RWPE2 (cell line): ENCODE measurements around the gene STON2.

Source experiments
- ATAC-seq: fragments of 200-7000 bp; cut with Tn5 transposase; 3 replicates; pipeline ENCODE4 v1.9.1; 2021; ENCODE audit warnings: low read depth
- DNase-seq: peaks from one replicate; pipeline ENCODE4 v3.0.0-alpha.2; 2020; ENCODE audit warnings: low spot score
- H3K27ac ChIP-seq: fragments of 450-650 bp; 2 replicates; pipeline ENCODE4 v1.5.1; 2017; ENCODE audit warnings: mild to moderate bottlenecking; ENCODE audit not compliant: poor library complexity, severe bottlenecking
- H3K27me3 ChIP-seq: fragments of 250-450 bp; sonication (Bioruptor Pico); 2 replicates; pipeline ENCODE4 v1.5.1; 2021; ENCODE audit warnings: mild to moderate bottlenecking, moderate library complexity; ENCODE audit not compliant: insufficient read depth, poor library complexity, severe bottlenecking
- H3K36me3 ChIP-seq: fragments of 250-450 bp; sonication (Bioruptor Pico); 2 replicates; pipeline ENCODE4 v1.5.1; 2020; ENCODE audit warnings: low read depth, mild to moderate bottlenecking, moderate library complexity
- H3K4me1 ChIP-seq: fragments of 250-450 bp; sonication (Bioruptor Pico); 2 replicates; pipeline ENCODE4 v1.5.1; 2021; ENCODE audit warnings: mild to moderate bottlenecking, moderate library complexity; ENCODE audit not compliant: insufficient read depth, poor library complexity, severe bottlenecking
- H3K4me3 ChIP-seq: fragments of 250-450 bp; sonication (Bioruptor Pico); 2 replicates; pipeline ENCODE4 v1.5.1; 2021; ENCODE audit warnings: mild to moderate bottlenecking, moderate library complexity; ENCODE audit not compliant: severe bottlenecking
- H3K9me3 ChIP-seq: fragments of 250-450 bp; sonication (Bioruptor Pico); 2 replicates; pipeline ENCODE4 v1.5.1; 2021; ENCODE audit warnings: mild to moderate bottlenecking, moderate library complexity; ENCODE audit not compliant: severe bottlenecking
- TF ChIP-seq, protein P1 (sequence below): fragments of 450-650 bp; IDR thresholded peaks from one replicate; pipeline ENCODE4 v1.5.1; 2017; ENCODE audit warnings: mild to moderate bottlenecking, moderate library complexity; ENCODE audit not compliant: poor library complexity, severe bottlenecking

STON2 gene

DNA sequence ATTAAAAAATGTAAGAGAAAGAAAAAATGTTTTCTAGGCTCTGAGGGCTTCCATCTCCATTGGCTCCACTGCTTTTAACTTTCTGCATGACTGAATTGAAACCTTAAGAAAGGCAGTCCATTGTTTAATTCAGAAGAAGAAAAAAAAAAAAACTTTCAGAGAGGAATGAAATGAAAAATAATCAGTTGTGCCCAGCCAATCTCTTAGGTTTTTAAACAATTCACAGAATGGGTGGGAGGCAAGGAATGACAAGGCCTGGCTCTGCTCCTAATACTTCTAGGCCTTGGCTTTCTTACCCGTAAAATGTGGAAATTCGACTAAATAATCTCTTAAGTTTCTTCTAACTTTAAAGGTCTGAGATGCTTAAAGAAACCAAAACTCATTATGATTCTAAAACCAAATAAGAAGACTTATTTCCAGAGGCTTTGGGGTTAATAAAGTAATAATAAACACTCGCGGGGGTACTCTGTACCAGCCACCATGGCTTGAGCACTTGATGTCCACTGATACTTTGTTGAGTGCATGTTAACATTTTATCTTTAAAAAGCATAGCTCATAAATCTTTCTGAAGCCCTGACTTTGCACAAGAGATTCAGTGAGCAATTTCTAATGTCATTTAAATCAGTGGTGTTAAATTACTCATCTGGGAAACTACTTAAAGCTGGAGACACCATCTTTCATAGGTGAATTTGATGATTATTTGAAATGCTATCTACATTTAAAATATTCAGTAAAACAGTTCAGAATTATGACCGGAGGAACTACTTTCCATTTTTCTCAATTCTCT is 49.6 kb downstream of the STON2 start:
- no peaks in the 10 kb centered on the region for H3K9me3 ChIP-seq
- no peak overlapping the region for H3K27ac ChIP-seq
- H3K36me3 ChIP-seq: no peaks in the 10 kb centered on the region
- DNase-seq (no peak), ATAC-seq (no peak)
- TF ChIP-seq, protein P1, sequence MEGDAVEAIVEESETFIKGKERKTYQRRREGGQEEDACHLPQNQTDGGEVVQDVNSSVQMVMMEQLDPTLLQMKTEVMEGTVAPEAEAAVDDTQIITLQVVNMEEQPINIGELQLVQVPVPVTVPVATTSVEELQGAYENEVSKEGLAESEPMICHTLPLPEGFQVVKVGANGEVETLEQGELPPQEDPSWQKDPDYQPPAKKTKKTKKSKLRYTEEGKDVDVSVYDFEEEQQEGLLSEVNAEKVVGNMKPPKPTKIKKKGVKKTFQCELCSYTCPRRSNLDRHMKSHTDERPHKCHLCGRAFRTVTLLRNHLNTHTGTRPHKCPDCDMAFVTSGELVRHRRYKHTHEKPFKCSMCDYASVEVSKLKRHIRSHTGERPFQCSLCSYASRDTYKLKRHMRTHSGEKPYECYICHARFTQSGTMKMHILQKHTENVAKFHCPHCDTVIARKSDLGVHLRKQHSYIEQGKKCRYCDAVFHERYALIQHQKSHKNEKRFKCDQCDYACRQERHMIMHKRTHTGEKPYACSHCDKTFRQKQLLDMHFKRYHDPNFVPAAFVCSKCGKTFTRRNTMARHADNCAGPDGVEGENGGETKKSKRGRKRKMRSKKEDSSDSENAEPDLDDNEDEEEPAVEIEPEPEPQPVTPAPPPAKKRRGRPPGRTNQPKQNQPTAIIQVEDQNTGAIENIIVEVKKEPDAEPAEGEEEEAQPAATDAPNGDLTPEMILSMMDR: no peak
- no peaks in the 10 kb centered on the region for H3K27me3 ChIP-seq
- peaks cover 6% of the 10 kb centered on the region for H3K4me1 ChIP-seq
- H3K4me3 ChIP-seq: no peak overlapping the region

DNA sequence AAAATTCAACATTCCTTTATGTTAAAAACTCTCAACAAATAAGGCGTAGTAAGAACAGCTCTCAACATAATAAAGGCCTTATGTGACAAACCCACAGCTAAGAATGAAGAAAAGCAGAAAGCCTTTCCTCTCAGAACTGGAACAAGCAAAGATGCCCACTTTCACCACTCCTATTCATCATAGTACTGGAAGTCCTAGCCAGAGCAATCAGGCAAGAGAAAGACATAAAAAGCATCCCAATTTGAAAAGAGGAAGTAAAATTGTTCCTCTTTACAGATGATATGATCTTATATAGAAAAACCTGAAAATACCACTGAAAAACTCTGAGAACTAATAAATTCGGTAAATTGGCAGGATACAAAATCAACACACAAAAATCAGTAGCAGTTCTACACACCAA is 52.1 kb downstream of the STON2 start:
- TF ChIP-seq, protein P1: no peak
- no peak overlapping the region for H3K27ac ChIP-seq
- H3K27me3 ChIP-seq: no peaks in the 10 kb centered on the region
- no peaks in the 10 kb centered on the region for H3K9me3 ChIP-seq
- no peaks in the 10 kb centered on the region for H3K36me3 ChIP-seq
- no peak overlapping the region for H3K4me3 ChIP-seq
- peaks cover 6% of the 10 kb centered on the region for H3K4me1 ChIP-seq
- ATAC-seq (no peak), DNase-seq (no peak)

DNA sequence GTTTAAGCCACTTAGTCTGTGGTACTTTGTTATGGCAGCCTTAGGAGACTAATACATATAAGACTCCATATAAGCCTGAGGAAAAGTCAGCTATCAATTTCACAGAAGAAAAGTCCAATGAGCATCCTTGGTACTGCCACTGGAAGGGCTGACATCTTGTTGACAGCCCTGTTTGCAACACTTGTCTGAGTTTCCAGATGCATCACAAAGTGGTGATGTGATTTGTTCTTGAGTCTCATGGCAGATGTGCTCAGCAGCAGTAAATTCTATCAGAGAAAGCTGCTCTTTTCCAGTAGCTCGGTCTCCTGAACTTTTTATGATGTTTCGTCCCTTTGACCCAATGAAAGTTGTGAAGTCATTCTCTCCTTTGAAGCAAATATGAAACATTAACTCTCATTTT is 54.3 kb downstream of the STON2 start:
- DNase-seq: no peak
- no peak for ATAC-seq
- Histone ChIP-seq H3K9me3 (no peaks in the 10 kb centered on the region), H3K27me3 (no peaks in the 10 kb centered on the region), H3K4me3 (no peak overlapping the region), H3K36me3 (no peaks in the 10 kb centered on the region), H3K4me1 (peaks cover 6% of the 10 kb centered on the region), H3K27ac (no peak overlapping the region)
- TF ChIP-seq, protein P1: no peak

DNA sequence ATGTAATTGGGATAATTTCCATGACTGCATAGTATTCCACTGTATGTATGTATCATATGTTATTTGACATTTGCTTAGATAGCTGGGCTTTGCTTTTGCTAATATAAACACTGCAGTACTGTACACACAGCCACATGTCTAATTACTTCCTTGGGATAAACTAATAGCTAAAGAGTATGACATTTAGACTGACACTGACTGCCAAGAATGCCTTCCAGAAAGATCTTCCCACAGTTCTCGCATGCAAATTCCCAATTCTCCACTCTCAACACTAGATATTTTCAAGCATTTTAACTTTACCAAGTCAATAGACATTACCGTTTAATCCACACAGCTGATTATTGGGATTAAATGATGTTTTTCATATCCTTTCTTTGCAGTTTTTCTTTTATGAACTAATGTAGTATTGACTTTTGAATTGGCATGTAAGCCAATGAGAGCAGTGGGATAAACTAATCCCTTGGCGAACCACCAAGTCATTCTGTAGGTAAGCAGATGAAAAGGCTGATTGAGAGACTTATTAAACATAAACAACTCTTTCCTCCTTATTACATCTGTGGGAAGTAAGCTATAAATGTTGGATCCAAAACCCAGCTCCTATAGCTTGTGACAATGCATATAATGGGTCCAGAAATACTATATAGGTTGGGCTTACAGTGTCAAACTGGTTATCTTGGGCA is 55.5 kb downstream of the STON2 start:
- TF ChIP-seq, protein P1: no peak
- Histone ChIP-seq H3K27ac (no peak overlapping the region), H3K4me1 (peaks cover 6% of the 10 kb centered on the region), H3K36me3 (no peaks in the 10 kb centered on the region), H3K9me3 (no peaks in the 10 kb centered on the region), H3K27me3 (no peaks in the 10 kb centered on the region), H3K4me3 (no peak overlapping the region)
- ATAC-seq: no peak
- no peak for DNase-seq

DNA sequence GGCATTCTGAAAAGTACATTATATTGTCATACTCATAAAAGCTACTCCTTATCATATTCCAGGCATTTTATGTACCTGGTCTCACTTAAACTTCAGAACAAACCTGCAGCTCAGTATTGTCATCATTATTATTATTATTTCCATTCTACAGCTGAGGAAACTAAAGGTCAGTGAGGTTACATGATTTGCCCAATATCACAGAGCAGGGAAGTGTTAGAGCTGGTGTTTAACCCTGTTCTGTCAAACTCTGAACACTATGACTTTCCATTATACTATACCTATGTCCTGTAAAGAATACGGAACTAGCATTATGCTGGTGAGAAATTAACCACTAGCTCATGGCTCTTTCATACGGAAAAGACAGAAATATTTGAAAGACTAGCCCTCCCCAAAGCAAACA is 56.4 kb downstream of the STON2 start:
- DNase-seq: no peak
- H3K4me1 ChIP-seq: peaks cover 6% of the 10 kb centered on the region
- H3K27me3 ChIP-seq: no peaks in the 10 kb centered on the region
- no peak for ATAC-seq
- H3K9me3 ChIP-seq: no peaks in the 10 kb centered on the region
- TF ChIP-seq, protein P1: no peak
- no peak overlapping the region for H3K27ac ChIP-seq
- no peaks in the 10 kb centered on the region for H3K36me3 ChIP-seq
- no peak overlapping the region for H3K4me3 ChIP-seq
